GM23248 (cell line): ENCODE results near the gene PRUNE2.

Source experiments
- EZH2 ChIP-seq: fragments of 200-600 bp; sonication (generic); IDR thresholded peaks from 2 replicates; pipeline ENCODE4 v1.6.1; 2018; ENCODE audit warnings: antibody characterized with exemption, mild to moderate bottlenecking; ENCODE audit not compliant: insufficient read depth, poor library complexity, severe bottlenecking
- EZH2phosphoT487 ChIP-seq: fragments of 200-600 bp; sonication (generic); IDR thresholded peaks from 2 replicates; pipeline ENCODE4 v1.6.1; 2018; ENCODE audit warnings: antibody characterized with exemption, moderate library complexity, mild to moderate bottlenecking, low read depth; ENCODE audit not compliant: insufficient read depth

- no peak for TF ChIP-seq EZH2
- TF ChIP-seq EZH2phosphoT487 = no peak
These were observed 217.3 kb downstream of the PRUNE2 start for GRCh38 chr9:76688471-76689238.
